Stimulated activated CD8-positive, alpha-beta memory T cell treated with anti-CD3 and anti-CD28 coated beads, Interleukin-7, amount 100 ng/mL, for 48 hours (primary cell): ENCODE data around the gene DCDC2B.

ENCODE experiments used
- DNase-seq, 2 donors: peaks; one replicate each; pipeline ENCODE4 v3.0.0-alpha.2; 2020; ENCODE audit warnings: low read depth in 1 of 2; ENCODE audit errors: extremely low read depth in 1 of 2

The DCDC2B gene

GRCh38 chr1:32221980-32222755, 13.3 kb downstream of the DCDC2B start, which contains the start of the genes EIF3I and TMEM234:
TSS of gene EIF3I (plus strand) at chr1:32222407. CDS start at chr1:32222442, 35 bp downstream.
TSS of gene TMEM234 (minus strand) at chr1:32222353. CDS start at chr1:32222322, 31 bp downstream.
- DNase-seq, result peak; percentile 75 to 90

DNA sequence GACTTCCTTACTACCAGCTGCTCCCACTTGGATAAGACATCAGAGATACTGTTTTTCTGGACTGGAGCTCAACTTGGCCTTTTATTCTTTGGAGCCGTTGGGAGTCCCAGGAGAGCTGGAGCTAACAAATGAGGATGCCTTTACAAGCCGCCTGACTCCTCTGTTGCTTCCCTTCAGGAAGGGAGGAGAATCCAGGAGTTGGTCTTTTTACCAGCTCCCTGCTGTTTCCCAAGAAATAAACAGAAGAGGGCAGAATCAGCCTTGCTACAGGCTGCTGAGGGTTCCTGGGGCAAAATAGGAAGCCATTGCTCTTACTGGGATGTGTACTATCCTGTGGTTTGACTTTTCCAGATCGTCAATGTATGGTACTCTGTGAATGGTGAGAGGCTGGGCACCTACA, 14.8 kb downstream of the DCDC2B start:
- DNase-seq, result no peak

DNA sequence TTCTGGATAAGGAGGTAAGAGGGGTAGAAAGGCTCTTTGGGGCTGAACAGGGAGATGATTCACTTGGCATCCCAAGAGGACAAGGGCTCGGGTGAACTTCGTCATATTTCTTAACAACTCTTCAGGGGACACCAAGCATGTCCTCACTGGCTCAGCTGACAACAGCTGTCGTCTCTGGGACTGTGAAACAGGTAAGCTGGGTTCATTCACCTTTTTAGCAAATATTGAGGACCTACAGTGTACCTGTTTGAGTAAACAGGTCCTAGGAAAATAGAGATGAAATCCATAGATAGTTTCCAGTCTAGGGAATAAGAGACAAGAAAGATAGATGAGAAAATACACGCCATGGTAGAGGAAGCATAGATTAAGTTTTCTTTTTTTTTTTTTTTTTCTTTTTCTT, 15.4 kb downstream of the DCDC2B start:
- DNase-seq, result no peak

GRCh38 chr1:32228771-32229170, 19.9 kb downstream of the DCDC2B start:
- no peak for DNase-seq

GRCh38 chr1:32231843-32232432, 23.0 kb downstream of the DCDC2B start:
- no peak for DNase-seq

DNA sequence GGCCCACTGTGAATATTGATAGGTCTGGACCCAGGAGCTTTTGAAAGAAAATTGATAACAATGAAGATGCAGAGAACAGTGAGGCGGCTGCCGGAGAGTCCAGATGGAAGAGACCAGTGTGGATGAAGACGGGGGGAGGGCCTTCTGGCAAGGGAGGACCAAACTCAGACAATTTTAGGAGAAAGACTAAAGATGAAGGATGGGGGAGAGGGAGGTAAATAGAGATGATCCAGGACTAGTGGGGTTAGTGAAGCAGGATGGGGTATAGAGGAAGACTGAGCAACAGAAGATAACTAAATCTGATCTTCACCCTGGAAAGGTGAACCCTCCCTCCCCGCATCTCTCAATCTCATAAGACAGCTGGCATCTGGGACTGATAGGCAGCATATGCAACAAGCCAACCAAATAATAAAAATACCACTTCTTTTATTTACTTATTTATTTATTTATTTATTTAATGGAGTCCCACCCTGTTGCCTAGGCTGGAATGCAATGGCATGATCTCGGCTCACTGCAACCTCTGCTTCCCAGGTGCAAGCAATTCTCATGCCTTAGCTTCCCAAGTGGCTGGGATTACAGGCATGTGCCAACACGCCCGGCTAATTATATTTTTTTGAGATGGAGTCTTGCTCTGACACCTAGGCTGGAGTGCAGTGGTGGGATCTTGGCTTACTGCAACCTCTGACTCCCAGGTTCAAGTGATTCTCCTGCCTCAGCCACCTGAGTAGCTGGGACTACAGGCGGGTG, 23.8 kb downstream of the DCDC2B start:
- DNase-seq, result no peak

GRCh38 chr1:32234792-32235191, 25.9 kb downstream of the DCDC2B start:
- no peak for DNase-seq

DNA sequence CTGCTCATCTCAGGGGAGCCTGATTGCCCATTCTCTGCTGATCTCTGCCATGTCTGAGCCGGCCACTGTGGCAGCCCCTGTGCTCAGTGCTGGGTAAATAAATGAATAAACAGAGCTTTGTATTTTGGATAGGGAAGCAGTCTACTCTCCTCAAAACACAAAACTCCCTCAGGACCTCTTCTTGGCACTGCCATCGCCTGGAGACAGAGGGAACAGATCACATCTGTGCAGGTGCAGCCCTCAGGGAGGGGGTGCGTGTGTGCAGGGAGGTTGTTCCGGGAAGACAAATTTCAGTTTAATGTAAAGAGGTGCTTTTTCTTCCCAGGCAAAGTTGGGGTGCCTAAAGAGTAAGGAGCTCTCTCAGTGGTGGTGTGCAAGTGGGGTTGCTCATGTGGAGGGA, 30.4 kb downstream of the DCDC2B start:
- DNase-seq, result no peak

DNA sequence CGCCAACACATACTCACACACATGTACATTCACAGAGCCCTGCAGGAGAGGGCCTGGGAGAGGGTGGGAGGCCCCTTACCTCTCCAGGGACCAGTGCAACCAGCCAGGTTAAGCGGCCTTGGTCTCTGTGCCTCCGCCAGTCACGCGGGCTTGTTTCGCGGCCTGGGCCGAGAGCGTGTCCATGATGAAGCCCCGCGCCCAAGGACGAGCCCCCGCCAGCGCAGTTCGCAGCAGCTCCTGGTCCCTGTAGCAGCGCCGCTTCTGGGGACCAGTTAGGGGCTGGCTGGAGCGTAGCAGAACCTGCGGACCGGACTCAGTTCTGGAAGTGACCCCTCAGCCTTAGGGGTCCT, 30.9 kb downstream of the DCDC2B start:
- no peak for DNase-seq

GRCh38 chr1:32240140-32240951, 31.5 kb downstream of the DCDC2B start:
- DNase-seq, result no peak

GRCh38 chr1:32241001-32241763, 32.3 kb downstream of the DCDC2B start:
- no peak for DNase-seq

DNA sequence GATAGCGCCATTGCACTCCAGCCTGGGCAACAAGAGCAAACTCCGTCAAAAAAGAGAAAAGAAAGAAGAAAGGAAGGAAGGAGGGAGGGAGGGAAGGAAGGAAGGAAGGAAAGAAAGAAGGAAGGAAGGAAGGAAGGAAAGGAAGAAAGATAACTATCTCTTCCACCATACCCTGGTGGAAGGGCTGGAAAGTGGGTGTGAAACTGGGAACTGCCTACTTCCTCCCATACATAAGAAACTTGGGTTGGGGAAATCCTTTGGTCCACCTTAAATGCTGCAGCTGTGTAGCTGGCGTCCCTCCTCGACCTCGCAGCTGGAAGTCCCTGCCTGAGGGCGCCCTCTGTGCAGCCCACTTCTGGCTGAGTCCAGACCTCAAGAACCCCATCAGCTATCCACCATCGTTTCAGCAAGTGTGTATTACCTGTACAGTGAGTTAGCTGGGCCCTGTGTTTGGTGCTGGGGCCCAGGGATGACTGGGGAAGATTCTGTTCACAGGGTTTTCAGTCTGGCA, 33.5 kb downstream of the DCDC2B start:
- DNase-seq, result no peak

DNA sequence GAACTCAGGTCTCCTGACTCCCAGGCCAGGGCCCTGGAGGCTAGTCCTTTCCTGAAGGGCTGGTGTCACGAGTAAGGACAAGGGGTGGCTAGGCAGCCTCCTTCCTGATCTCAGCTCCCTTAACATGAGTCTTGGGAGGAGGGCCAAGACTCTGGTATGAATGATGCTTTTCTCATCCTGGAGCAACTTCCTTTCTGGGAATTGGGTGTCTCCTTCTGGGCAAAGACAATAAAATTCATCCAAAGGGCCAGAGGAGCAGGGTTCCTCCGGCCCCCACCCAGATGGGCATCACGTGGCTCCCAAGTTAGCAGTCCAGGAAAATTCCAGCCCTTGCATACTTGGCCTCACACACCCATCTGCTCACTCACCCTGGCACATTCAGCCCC, 38.0 kb downstream of the DCDC2B start, which contains the start of gene FAM167B:
FAM167B (plus strand) TSS at position 335 of the 386 bp plus-strand sequence. CDS start 200 bp downstream, outside the sequence.
- no peak for DNase-seq

- DNase-seq, result no peak
Observed at GRCh38 chr1:32247452-32247851, 38.6 kb downstream of the DCDC2B start.

- DNase-seq, result peak; percentile 67 to 80
Observed at GRCh38 chr1:32247983-32248889, 39.3 kb downstream of the DCDC2B start.

GRCh38 chr1:32249831-32250525, 41.1 kb downstream of the DCDC2B start:
- peak; percentile 60 to 87 for DNase-seq

DNA sequence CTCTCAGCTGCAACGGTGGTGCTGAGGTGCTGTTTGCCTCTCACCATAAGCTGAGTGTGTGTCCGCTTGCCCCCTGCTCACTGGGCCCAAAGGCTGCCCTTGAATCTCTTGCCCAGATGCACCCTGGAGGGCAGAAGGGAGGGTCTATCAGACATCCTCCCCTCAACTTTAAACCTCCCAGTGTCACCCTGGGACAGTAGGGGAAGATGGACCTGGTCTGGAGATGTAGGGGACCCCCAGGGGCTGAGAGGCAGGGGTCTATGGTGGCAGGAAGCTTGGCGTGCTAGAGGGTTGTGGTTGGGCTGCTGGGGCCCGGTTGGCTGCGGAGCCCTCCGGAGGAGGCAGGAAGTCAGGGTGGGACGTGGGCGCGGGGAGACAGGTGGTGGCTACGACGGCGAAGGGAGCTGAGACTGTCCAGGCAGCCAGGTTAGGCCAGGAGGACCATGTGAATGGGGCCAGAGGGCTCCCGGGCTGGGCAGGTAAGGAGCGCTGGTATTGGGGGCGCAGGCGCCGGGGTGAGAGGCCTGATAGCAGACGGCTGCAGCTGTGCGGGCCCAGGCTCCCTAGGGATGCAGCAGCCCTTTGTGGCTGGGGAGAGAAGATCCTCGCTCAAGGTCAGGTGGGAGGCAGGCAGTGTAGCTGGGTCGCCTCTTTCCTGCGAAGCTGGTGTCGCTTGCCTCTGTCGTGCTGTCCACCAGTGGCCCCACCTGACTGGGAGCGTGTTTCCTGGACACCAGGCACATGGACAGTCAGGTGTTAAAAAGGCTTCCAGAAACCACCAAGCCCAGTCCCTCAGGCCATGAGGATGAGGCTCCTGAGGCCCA, 42.2 kb downstream of the DCDC2B start, which contains the start of gene LCK:
LCK (plus strand) TSS at position 373 of the 824 bp plus-strand sequence. CDS start 23,065 bp downstream, outside the sequence.
- peak; percentile 56 to 70 for DNase-seq
